GM12878 (cell line): ENCODE measurements around the gene KATNB1. TPM values are rescaled to one million over a fixed set of nuclear protein-coding genes. Genes with fewer than 3 reads are reported as not detected.

Experiments
- ATAC-seq: fragments of 200-7000 bp; cut with Tn5 transposase; 3 replicates; pipeline ENCODE4 v1.9.1; 2020; ENCODE audit warnings: mild to moderate bottlenecking, moderate library complexity
- BruUV-seq: library from RNA; stranded (reverse); fragments of 400-500 nt; replicated peaks from 2 replicates; lab custom pipeline; 2021; lab: Mats Ljungman, UMichigan
- CTCF ChIA-PET: fragments of 300-600 bp; sonication (Branson Sonifier 250); formaldehyde crosslinking; extraction: SDS; loops from one replicate; lab custom pipeline; 2021; ENCODE audit warnings: inconsistent platforms; lab: Yijun Ruan, JAX
- POLR2A ChIA-PET: fragments of 350-600 bp; formaldehyde crosslinking; extraction: SDS; loops from one replicate; lab custom pipeline; 2021; ENCODE audit warnings: inconsistent platforms; lab: Charles Lee
- RAD21 ChIA-PET: fragments of 300-600 bp; sonication (Branson Sonifier 250); formaldehyde crosslinking; loops from one replicate; lab custom pipeline; 2023; ENCODE audit warnings: antibody characterized with exemption; ENCODE audit not compliant: unreplicated experiment; lab: Charles Lee
- SMC1A ChIA-PET: fragments of 300-600 bp; sonication (Branson Sonifier 250); formaldehyde crosslinking; loops from one replicate; lab custom pipeline; 2023; ENCODE audit not compliant: unreplicated experiment, uncharacterized antibody; lab: Charles Lee
- DNase-seq: peaks from one replicate; pipeline ENCODE4 v3.0.0-alpha.2; 2011; ENCODE audit warnings: low read depth, low spot score
- FAIRE-seq: peaks from 3 replicates; lab custom pipeline; 2011; peaks lifted over from hg19 to GRCh38; lab: Jason Lieb, UNC
- H2AFZ ChIP-seq: 2 replicates; pipeline ENCODE4 v1.6.0; 2011; ENCODE audit warnings: low read depth, low read length, control low read depth; ENCODE audit not compliant: control insufficient read depth
- H3K27ac ChIP-seq: 2 replicates; pipeline ENCODE4 v1.5.1; 2011; ENCODE audit warnings: control low read depth; ENCODE audit not compliant: control insufficient read depth, insufficient read depth
- H3K27me3 ChIP-seq, 2 experiments: replicated peaks in 1 of 2; 2 replicates each; pipeline versions ENCODE4 v1.6.0 to v1.6.1; 2011; ENCODE audit warnings: low read length in 1 of 2; ENCODE audit not compliant: control insufficient read depth in 2 of 2, insufficient read depth in 2 of 2
- H3K36me3 ChIP-seq, 2 experiments: 2 replicates each; pipeline ENCODE4 v1.5.1; 2011; ENCODE audit warnings: low read length in 1 of 2; ENCODE audit not compliant: control insufficient read depth in 2 of 2, insufficient read depth in 2 of 2
- H3K4me1 ChIP-seq: 2 replicates; pipeline ENCODE4 v1.6.1; 2011; ENCODE audit warnings: mild to moderate bottlenecking, low read length, moderate library complexity, mixed read lengths; ENCODE audit not compliant: control insufficient read depth, insufficient read depth
- H3K4me2 ChIP-seq: 2 replicates; pipeline ENCODE4 v1.6.0; 2011; ENCODE audit warnings: control low read depth; ENCODE audit not compliant: control insufficient read depth, insufficient read depth
- H3K4me3 ChIP-seq: fragments of 200-600 bp; sonication (generic); 2 replicates; pipeline ENCODE4 v1.5.1; 2016
- H3K79me2 ChIP-seq: 2 replicates; pipeline ENCODE4 v1.6.0; 2011; ENCODE audit warnings: low read length; ENCODE audit not compliant: control insufficient read depth, insufficient read depth
- H3K9ac ChIP-seq: 2 replicates; pipeline ENCODE4 v1.8.0; 2011; ENCODE audit warnings: low read length, control low read depth, mixed read lengths; ENCODE audit not compliant: control insufficient read depth, insufficient read depth
- H3K9me3 ChIP-seq: replicated peaks from 3 replicates; pipeline ENCODE4 v1.5.1; 2011; ENCODE audit warnings: mild to moderate bottlenecking, low read length; ENCODE audit not compliant: control insufficient read depth, insufficient read depth
- H4K20me1 ChIP-seq: 2 replicates; pipeline ENCODE4 v1.6.0; 2011; ENCODE audit not compliant: control insufficient read depth, insufficient read depth
- BACH1 ChIP-seq: fragments of 450-650 bp; IDR thresholded peaks from 2 replicates; pipeline ENCODE4 v1.6.1; 2017; ENCODE audit warnings: mild to moderate bottlenecking, borderline replicate concordance
- CUX1 ChIP-seq: IDR thresholded peaks from 2 replicates; pipeline ENCODE4 v1.6.1; 2012; ENCODE audit warnings: improper control_type of control experiment, low read depth, low read length; ENCODE audit not compliant: insufficient replicate concordance
- KLF5 ChIP-seq: fragments of 450-650 bp; IDR thresholded peaks from 2 replicates; pipeline ENCODE4 v1.6.1; 2014; ENCODE audit warnings: mild to moderate bottlenecking; ENCODE audit not compliant: partially characterized antibody
- MEF2A ChIP-seq: IDR thresholded peaks from 2 replicates; pipeline ENCODE4 v1.6.1; 2011; ENCODE audit warnings: low read depth, mild to moderate bottlenecking, low read length, moderate library complexity; ENCODE audit not compliant: insufficient read depth
- MTA2 ChIP-seq: fragments of 450-650 bp; IDR thresholded peaks from 2 replicates; pipeline ENCODE4 v1.6.1; 2016; ENCODE audit warnings: low read depth, mild to moderate bottlenecking, moderate library complexity
- SMARCA5 ChIP-seq: fragments of 450-650 bp; IDR thresholded peaks from 2 replicates; pipeline ENCODE4 v1.6.1; 2017; ENCODE audit warnings: mild to moderate bottlenecking
- SPI1 ChIP-seq: IDR thresholded peaks from 2 replicates; pipeline ENCODE4 v1.6.1; 2011; ENCODE audit warnings: low read depth, mild to moderate bottlenecking, low read length, moderate library complexity, borderline replicate concordance; ENCODE audit not compliant: insufficient read depth
- ZNF384 ChIP-seq: IDR thresholded peaks from 2 replicates; pipeline ENCODE4 v1.6.1; 2012; ENCODE audit warnings: low read depth, mild to moderate bottlenecking, low read length, improper control_type of control experiment, borderline replicate concordance
- ZSCAN29 ChIP-seq: fragments of 450-650 bp; IDR thresholded peaks from 2 replicates; pipeline ENCODE4 v1.6.1; 2017; ENCODE audit warnings: mild to moderate bottlenecking, moderate library complexity
- WGBS: methylation state at CpG from one replicate; pipeline ENCODE4 v1.1.6; 2016; ENCODE audit warnings: low lambda C conversion rate; ENCODE audit not compliant: insufficient replicate concordance, insufficient coverage; ENCODE audit errors: missing lambda C conversion rate; 5-methylcytosine and 5-hydroxymethylcytosine counted together
- in situ Hi-C: fragments of 300-500 bp; cut with MboI; formaldehyde crosslinking; loops from 9 replicates; pipeline ENCODE4 v1.14.3; 2018; ENCODE audit warnings: mixed read lengths
- intact Hi-C: fragments of 100-400 bp; cut with micrococcal nuclease; formaldehyde crosslinking; loops from one replicate; pipeline ENCODE4 v1.14.2; 2022; ENCODE audit not compliant: unreplicated experiment
- polyA plus RNA-seq, 11 experiments: library from polyadenylated mRNA; depleted of rRNA in 4 of 11; unstranded in 6 of 11; stranded (reverse) in 5 of 11; fragments of >200 nt; fragmentation: Nextera tagmentation in 4 of 11; fragmentation: Illumina TruSeq in 1 of 11; extraction: Ambion mirVana in 4 of 11; extraction: Trizol in 1 of 11; gene quantifications; 1 replicate in 1 of 11; 2 replicates in 10 of 11; pipeline versions ENCODE4 v1.2.1 to v1.2.3, GENCODE V29; 2011 to 2016; ENCODE audit warnings: inconsistent platforms in 2 of 11, missing spikeins in 2 of 11, low read depth in 1 of 11
- total RNA-seq, 4 experiments: library from RNA; depleted of rRNA in 3 of 4; stranded (reverse); fragments of >200 nt in 3 of 4; fragmentation: Illumina TruSeq in 1 of 4; extraction: Trizol in 1 of 4; gene quantifications; 2 replicates each; pipeline versions ENCODE4 v1.2.1 to v1.2.3, GENCODE V29; 2013 to 2021

KATNB1 gene
- total and polyA plus RNA-seq, 10 of the 15 experiments (the other 5 are each of a cell fraction or from before 2014, with no cell fraction given) = 0.71 to 46.5 (median 19.5) TPM

- in situ Hi-C loops (no loop called here), intact Hi-C loops (no loop called here)
- FAIRE-seq (no peak), ATAC-seq (no peak), DNase-seq (no peak)
- WGBS = 54% methylated on average over 5 of the region's 5 CpGs
- TF ChIP-seq KLF5 (no peak), SMARCA5 (no peak), ZSCAN29 (no peak), CUX1 (no peak), BACH1 (no peak), MTA2 (no peak), MEF2A (no peak), ZNF384 (no peak), SPI1 (no peak)
- H2AFZ ChIP-seq = no peak overlapping the region
- no peaks in the 10 kb centered on the region for H3K36me3 ChIP-seq
- CTCF ChIA-PET = no interaction called here
- H3K9ac ChIP-seq = no peak overlapping the region
- no peaks in the 10 kb centered on the region for H3K9me3 ChIP-seq
- no peak overlapping the region for H3K27ac ChIP-seq
- no peak overlapping the region for H3K4me3 ChIP-seq
- no peaks in the 10 kb centered on the region for H3K79me2 ChIP-seq
- no TSS peak for BruUV-seq
- H3K27me3 ChIP-seq = peaks cover 9 to 11% of the 10 kb centered on the region in 2 experiments; a peak in 3 of 4 replicates
- no peak overlapping the region for H3K4me2 ChIP-seq
- no peaks in the 10 kb centered on the region for H4K20me1 ChIP-seq
- RAD21 ChIA-PET = no interaction called here
- H3K4me1 ChIP-seq = no peaks in the 10 kb centered on the region
- SMC1A ChIA-PET = interaction anchor here (0.6 kb wide), 1 partner anchor 9 kb away, joined by 3 read pairs; no protein-coding TSS in a partner anchor
- POLR2A ChIA-PET = no interaction called here
These were observed 65.7 kb downstream of the KATNB1 start for GRCh38 chr16:57801098-57801808.
